Measurements from ENCODE around the gene TIGD2.
A peak's percentile ranks its signal among the peaks of the same experiment; 100 is the strongest.
"Not testable (repeated sequence)": the region's sequence is repeated elsewhere in the genome, so short reads cannot be mapped to it uniquely, and the experiment has no call there.

The TIGD2 gene

GRCh38 chr4:89121387-89122068 lies 10.2 kb downstream of the TIGD2 start:
- DNase-seq = no peak

DNA sequence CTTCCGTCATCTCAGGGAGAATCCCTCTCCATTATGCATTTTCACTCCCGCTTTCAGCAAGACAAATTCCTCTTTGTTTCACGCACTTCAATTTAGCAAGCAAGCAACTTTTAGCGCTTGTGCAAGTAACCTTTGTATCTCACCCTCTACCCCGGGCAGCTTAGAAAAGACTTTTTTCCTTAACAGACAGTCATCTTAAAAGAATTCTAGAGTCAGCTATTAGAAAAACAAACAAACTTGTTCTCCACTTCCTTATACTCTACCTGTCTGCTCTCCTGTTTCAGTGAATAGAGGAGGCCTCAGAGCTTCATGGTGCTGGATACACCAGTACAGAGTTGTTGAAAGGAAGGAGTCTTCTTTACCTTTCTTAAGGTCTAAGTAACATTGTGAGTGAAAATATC lies 12.1 kb downstream of the TIGD2 start:
- DNase-seq = no peak

GRCh38 chr4:89125901-89126782 lies 14.8 kb downstream of the TIGD2 start:
- DNase-seq = no peak

GRCh38 chr4:89129080-89129640 lies 17.8 kb downstream of the TIGD2 start:
- DNase-seq = no peak

GRCh38 chr4:89134775-89135319 lies 23.5 kb downstream of the TIGD2 start:
- peak; percentile 37 for DNase-seq

DNA sequence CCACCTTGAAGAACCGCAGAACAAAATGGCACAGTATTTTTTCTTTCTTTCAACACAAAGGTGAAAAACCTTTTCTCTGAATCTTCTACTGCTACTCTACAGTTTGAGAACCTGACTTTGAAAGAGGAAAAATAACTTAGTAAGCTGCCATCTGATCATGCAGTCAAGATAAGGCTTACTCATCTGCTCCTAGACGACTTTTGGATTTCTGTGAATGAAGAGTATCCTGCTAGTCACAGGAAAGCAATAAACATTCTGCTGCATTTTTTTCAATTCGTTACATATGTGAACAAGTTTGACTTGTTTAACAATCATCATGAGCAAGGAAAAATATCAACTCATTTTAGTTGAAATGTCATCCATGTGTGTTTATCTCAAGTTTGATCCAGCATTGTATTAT lies 25.2 kb downstream of the TIGD2 start:
- no peak for DNase-seq

DNA sequence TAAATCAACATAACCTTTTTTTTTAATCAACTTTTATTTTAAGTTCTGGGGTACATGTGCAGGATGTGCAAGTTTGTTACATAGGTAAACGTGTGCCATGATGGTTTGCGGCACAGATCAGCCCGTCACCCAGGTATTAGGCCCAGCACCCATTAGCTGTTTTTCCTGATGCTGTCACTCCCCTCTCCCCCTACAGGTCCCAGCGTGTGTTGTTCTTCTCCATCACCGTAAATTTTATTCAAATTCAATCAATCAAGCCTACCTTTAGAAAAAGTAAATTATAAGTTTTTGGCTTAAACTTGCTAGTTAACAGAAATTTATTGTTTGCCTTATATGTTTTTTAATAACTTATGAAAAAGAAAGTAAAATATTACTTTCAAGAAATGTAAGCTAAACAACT lies 25.9 kb downstream of the TIGD2 start:
- DNase-seq = no peak

DNA sequence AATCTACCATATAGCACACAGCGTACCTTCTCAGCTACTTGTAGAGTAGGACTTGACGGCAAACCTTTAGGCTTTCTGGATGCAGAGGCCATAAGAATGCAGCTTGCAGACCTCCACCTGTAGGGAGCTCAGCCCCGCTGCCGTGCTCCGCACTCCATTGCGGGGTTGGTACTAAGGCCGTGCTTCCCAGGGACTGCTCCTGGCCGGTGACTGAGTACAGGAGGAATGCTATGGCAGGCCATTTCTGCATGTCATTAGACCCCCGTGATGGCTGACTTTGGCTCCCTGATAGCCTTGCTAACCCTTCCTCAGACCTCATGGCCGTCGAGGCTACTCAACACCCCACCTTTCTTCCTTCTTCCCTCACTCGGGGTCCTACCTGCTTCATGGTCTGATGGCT lies 26.4 kb downstream of the TIGD2 start:
- no peak for DNase-seq

DNA sequence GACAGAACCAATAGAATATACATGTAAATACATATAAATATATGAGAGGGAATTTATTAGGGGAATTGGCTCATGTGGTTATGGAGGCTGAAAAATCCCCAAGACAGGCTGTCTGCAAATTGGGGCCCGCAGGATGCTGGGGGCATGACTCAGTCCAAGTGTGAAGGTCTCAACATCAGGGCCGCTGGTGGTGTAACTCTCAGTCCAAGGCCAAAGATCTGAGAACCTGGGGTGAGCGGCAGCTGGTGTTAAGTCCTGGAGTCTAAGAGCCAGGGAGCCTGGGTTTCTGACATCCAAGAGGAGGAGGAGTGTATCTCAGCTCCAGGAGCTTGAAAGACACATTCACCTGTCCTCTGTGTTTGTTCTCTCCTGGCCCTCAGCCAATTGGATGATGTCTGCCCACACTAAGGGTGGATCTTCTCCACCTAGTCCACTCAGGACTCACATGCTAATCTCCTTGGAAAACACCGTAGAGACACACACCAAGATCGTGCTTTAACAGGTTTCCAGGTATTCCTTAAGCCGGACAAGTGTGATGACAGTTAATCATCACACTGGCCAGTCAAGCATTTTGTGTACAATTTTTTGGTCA lies 28.9 kb downstream of the TIGD2 start:
- DNase-seq = no peak

GRCh38 chr4:89142691-89143669 lies 31.6 kb downstream of the TIGD2 start:
- no peak for DNase-seq

DNA sequence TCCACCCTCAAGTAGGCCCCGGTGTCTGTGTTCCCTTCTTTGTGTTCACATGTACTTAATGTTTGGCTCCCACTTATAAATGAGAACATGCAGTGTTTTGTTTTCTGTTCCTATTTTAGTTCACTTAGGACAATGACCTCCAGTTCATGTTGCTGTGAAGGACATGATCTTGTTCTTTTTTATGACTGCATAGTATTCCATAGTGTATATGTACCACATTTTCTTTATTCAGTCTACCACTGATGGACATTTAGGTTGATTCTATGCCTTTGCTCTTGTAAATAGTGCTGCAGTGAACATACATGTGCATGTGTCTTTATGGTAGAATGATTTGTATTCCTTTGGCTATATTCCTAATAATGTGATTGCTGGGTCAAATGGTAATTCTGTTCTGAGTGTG lies 33.3 kb downstream of the TIGD2 start:
- not testable (repeated sequence) for DNase-seq

DNA sequence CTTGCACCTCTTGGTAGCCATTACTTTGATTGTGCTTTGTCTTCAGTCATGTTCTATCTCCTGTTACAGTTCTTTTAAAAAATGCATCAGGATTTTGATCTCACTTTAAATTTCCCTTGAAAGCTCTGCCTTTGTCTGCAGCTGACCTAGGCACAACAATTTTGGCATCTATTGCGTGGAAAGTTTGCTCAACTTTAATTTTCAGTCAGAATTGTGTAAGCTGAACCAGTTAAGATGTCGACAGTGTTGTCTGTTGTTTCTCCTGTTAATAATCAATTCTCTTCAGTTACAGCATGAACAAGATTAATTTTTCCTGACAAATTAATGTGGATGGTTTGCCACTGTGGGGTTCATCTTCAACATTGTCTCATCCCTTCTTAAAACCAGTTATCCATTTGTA lies 34.9 kb downstream of the TIGD2 start:
- no peak for DNase-seq

- DNase-seq = peak; percentile 89
Observed at GRCh38 chr4:89152972-89153371, 41.6 kb downstream of the TIGD2 start.

- DNase-seq = no peak
Observed at GRCh38 chr4:89156174-89156914, 45.0 kb downstream of the TIGD2 start.

DNA sequence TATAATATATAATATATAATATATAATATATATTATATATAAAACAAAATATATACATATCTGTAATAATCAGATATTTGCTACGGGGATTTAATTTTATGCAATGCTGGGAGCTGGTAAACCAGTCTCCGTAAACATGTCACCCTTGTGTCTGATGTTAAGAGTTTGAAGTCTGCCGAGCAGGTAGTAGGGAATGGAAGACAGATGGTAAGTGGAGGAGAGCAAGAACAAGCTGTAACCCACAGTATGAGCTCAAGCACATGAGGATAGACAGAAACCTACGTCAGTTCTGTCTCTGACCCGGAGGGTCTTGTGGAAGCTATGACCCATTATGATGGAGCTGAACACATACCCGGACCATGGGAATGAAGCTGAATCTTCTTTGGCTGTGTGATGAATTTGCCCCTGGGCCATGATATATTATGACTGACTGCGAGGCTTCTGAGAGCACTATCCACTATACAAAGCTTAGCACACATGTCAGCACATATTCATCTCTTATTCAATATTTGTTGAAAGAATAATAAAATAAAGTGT lies 46.2 kb downstream of the TIGD2 start:
- DNase-seq = no peak

DNA sequence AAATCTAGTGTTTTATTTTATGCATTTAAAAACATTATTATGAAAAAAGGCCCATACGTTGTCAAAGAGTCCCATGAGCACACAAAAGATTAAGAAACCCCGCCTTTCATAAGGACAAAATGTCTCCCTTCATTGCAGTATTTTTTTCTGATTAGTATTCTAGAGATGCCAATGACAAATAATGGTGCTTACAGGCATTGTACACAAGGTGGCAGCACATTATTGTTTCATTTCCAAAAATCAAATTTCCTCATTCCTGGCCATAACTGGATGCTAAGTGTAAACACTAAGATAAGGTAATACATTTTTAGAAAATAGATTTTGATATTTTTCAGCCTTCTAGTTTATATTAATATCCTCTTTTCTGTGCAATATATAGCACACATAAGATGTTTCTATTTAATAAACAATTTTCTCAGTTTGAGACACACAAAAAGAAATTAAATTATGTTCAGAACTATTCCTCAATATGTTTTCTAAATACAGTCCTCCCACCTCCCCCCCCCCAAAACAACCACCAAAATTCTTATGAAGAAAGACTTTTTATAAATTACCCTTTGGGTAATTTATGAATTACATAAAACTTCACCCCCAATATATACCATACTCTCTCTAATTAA lies 47.7 kb downstream of the TIGD2 start:
- DNase-seq = peak; percentile 69

DNA sequence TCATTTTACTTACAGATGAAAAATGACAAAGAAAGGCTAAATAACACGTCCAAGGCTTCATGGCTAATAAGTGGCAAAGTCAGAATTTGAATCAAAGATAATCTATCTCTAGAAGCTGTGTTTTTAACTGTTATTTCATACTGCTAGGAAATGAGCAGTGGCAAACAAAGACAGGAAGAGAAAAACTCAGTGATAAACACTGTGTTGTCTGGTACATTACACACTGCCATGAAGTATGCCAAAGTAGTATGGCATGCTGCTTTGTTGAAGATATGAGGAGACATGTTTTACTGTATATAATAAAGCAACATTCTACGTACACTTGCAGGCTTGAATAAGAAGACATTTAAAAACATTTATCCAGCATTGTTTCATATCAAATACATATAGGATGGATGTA lies 49.5 kb downstream of the TIGD2 start:
- DNase-seq = no peak

GRCh38 chr4:89161841-89162240 lies 50.5 kb downstream of the TIGD2 start:
- no peak for DNase-seq

GRCh38 chr4:89162496-89162895 lies 51.2 kb downstream of the TIGD2 start:
- no peak for DNase-seq

DNA sequence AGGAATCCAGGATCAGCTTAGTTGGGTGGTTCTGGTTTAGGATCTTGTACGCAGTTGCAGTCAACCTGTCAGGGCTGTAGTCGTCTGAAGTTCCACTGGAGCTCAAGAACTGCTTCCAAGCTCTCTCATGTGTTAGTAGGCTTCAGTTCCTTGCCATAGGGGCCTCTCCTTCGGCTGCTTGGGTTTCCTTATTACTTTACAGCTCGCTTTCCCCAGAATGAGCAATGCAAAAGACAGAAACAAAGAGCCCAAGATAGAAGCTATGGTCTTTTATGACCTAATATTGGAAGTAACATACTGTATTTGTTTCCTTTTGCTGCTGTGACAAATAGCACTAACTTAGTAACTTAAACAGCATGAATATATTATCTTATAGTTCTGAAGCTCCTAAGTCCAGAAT lies 51.7 kb downstream of the TIGD2 start:
- DNase-seq = no peak

- DNase-seq = no peak
Observed at GRCh38 chr4:89164400-89164799, 53.1 kb downstream of the TIGD2 start.

Measured in NCI-H446 treated with DMSO at 0.1 percent for 48 hours (cell line).